Measurements from ENCODE around the gene NRP2. TPM values are rescaled to one million over a fixed set of nuclear protein-coding genes. Genes with fewer than 3 reads are reported as not detected.

Gene NRP2
- total RNA-seq, 2 experiments from 2014 or later = 0.19 TPM; not detected in 1

DNA sequence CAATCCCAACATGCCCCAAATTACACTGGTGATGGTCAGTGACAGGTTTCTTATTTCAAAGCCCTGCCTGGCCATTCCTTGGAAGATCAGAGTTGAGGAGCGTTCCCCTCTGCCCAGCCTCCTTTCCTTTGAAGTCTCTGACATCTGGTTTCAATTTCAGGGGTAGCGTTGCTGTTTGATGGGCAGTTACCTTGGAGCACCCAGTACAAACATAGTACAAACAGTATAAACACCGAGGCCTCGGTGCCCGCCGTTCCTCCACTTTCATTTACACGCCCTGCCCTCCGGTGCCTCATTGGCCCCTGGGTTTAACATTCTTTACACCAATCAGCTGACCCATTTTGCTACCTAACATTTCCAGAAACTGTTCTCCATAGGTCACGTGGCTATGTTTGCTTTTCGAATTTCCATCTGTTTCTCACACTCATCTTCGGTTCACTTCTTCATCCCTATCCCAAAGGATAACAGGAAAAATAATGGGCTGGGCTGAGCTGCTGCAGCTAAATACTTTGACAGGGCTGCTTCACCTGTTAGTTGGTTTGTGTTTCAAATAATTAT lies 65.6 kb downstream of the NRP2 start:
- Mint-ChIP-seq H3K9me3 (no peaks in the 10 kb centered on the region), H3K4me3 (no peak overlapping the region), H3K4me1 (ENCODE audit: low read depth) (no peaks in the 10 kb centered on the region), H3K36me3 (ENCODE audit: low read depth) (no peaks in the 10 kb centered on the region), H3K27me3 (peaks cover 23% of the 10 kb centered on the region), H3K27ac (no peak overlapping the region)
- ATAC-seq (ENCODE audit: poor library complexity) (no peak), DNase-seq (no peak)
- peaks cover 0 to 5% of the 10 kb centered on the region in 2 experiments for H3K9me3 ChIP-seq (ENCODE audit: control insufficient read depth in 1 of 2, insufficient read depth in 1 of 2, low read length in 2 of 2)
- no peaks in the 10 kb centered on the region for H3K4me1 ChIP-seq (ENCODE audit: insufficient read depth, low read length)
- ChIA-PET POLR2A (no interaction called here), CTCF (no interaction called here)
- no peaks in the 10 kb centered on the region for H3K36me3 ChIP-seq (ENCODE audit: insufficient read depth, low read length)
- H3K27ac ChIP-seq (ENCODE audit: low read depth in 1 of 2, low read length in 2 of 2) = no peak overlapping the region
- no peak overlapping the region for H3K4me3 ChIP-seq (ENCODE audit: low read length)
- TF ChIP-seq CTCF (IDR thresholded peaks at IDR 0.05) = no peak
- H3K27me3 ChIP-seq (ENCODE audit: control insufficient read depth in 1 of 2, insufficient read depth in 2 of 2, low read length in 2 of 2) = peaks cover 0 to 9% of the 10 kb centered on the region in 2 experiments
- intact Hi-C loops (cut with DNase I, micrococcal nuclease) = no loop called here

DNA sequence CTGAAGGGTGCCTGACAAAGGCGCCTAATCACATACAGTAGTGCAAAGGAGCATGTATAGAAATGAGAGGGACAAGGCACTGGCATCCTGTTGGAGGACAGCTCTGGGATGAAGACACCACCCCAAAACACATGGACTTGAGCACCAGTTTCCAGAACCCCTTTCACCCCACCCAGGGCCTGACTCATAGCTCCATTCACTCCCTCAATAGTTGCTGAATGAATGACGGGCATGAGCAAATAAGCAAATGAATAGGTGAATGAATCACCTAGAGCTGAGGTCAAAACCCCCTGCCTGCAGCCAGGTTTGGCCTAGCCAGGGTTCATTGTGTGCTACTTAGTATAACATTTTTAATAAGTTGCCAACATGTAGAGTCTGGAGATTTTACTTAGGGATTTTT lies 66.3 kb downstream of the NRP2 start:
- H3K27ac ChIP-seq (ENCODE audit: low read depth in 1 of 2, low read length in 2 of 2) = no peak overlapping the region
- ChIA-PET POLR2A (no interaction called here), CTCF (no interaction called here)
- no peak overlapping the region for H3K27ac Mint-ChIP-seq
- no peaks in the 10 kb centered on the region for H3K4me1 ChIP-seq (ENCODE audit: insufficient read depth, low read length)
- no peak for DNase-seq
- ATAC-seq (ENCODE audit: poor library complexity) = no peak
- H3K27me3 Mint-ChIP-seq = peaks cover 23% of the 10 kb centered on the region
- no peaks in the 10 kb centered on the region for H3K4me1 Mint-ChIP-seq (ENCODE audit: low read depth)
- no peak overlapping the region for H3K4me3 Mint-ChIP-seq
- H3K9me3 ChIP-seq (ENCODE audit: control insufficient read depth in 1 of 2, insufficient read depth in 1 of 2, low read length in 2 of 2) = peaks cover 0 to 5% of the 10 kb centered on the region in 2 experiments
- no peaks in the 10 kb centered on the region for H3K36me3 ChIP-seq (ENCODE audit: insufficient read depth, low read length)
- H3K27me3 ChIP-seq (ENCODE audit: control insufficient read depth in 1 of 2, insufficient read depth in 2 of 2, low read length in 2 of 2) = peaks cover 0 to 9% of the 10 kb centered on the region in 2 experiments
- no peaks in the 10 kb centered on the region for H3K36me3 Mint-ChIP-seq (ENCODE audit: low read depth)
- H3K9me3 Mint-ChIP-seq = no peaks in the 10 kb centered on the region
- H3K4me3 ChIP-seq (ENCODE audit: low read length) = no peak overlapping the region
- intact Hi-C loops (cut with DNase I, micrococcal nuclease) = no loop called here
- no peak for TF ChIP-seq CTCF (IDR thresholded peaks at IDR 0.05)

DNA sequence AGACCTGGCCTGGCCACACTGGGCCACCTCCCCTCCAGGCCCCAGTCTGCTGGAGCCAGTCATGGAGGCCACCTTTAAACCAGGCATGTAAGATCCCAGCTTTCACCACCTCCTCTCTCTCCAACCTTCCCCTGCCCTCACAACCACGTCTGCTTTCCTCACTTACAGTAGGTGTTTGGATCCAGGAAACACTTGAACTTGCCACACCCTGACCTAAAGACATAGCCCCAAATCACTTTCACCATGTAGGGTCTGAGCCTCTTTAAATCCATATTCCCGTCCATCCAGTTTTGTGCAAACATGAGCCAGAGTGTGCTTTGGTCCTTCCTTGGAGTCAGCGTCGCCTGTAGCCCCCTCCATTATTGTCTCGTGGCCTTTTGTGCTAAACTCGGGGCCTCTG lies 66.8 kb downstream of the NRP2 start:
- H3K4me3 ChIP-seq (ENCODE audit: low read length) = no peak overlapping the region
- no peaks in the 10 kb centered on the region for H3K4me1 Mint-ChIP-seq (ENCODE audit: low read depth)
- no peak for TF ChIP-seq CTCF (IDR thresholded peaks at IDR 0.05)
- CTCF ChIA-PET = no interaction called here
- peaks cover 0 to 9% of the 10 kb centered on the region in 2 experiments for H3K27me3 ChIP-seq (ENCODE audit: control insufficient read depth in 1 of 2, insufficient read depth in 2 of 2, low read length in 2 of 2)
- no peak overlapping the region for H3K27ac ChIP-seq (ENCODE audit: low read depth in 1 of 2, low read length in 2 of 2)
- H3K4me3 Mint-ChIP-seq = no peak overlapping the region
- POLR2A ChIA-PET = no interaction called here
- H3K36me3 Mint-ChIP-seq (ENCODE audit: low read depth) = no peaks in the 10 kb centered on the region
- H3K27me3 Mint-ChIP-seq = peaks cover 23% of the 10 kb centered on the region
- no peak overlapping the region for H3K27ac Mint-ChIP-seq
- H3K9me3 Mint-ChIP-seq = no peaks in the 10 kb centered on the region
- intact Hi-C loops (cut with DNase I, micrococcal nuclease) = no loop called here
- no peak for DNase-seq
- no peak for ATAC-seq (ENCODE audit: poor library complexity)
- no peaks in the 10 kb centered on the region for H3K4me1 ChIP-seq (ENCODE audit: insufficient read depth, low read length)
- peaks cover 0 to 5% of the 10 kb centered on the region in 2 experiments for H3K9me3 ChIP-seq (ENCODE audit: control insufficient read depth in 1 of 2, insufficient read depth in 1 of 2, low read length in 2 of 2)
- no peaks in the 10 kb centered on the region for H3K36me3 ChIP-seq (ENCODE audit: insufficient read depth, low read length)
